HCT116 (cell line): ENCODE results near the gene GPR84. TPM values are rescaled to one million over a fixed set of nuclear protein-coding genes. Genes with fewer than 3 reads are reported as not detected.

Source experiments
- ATAC-seq: fragments of 200-7000 bp; cut with Tn5 transposase; 2 replicates; pipeline ENCODE4 v1.9.1; 2020; ENCODE audit warnings: mild to moderate bottlenecking, moderate library complexity
- BruUV-seq: library from RNA; stranded (reverse); fragments of 400-500 nt; replicated peaks from 2 replicates; lab custom pipeline; 2021; lab: Mats Ljungman, UMichigan
- CTCF ChIA-PET: fragments of 300-600 bp; sonication (Branson Sonifier 250); formaldehyde crosslinking; loops from one replicate; lab custom pipeline; 2021; ENCODE audit warnings: antibody characterized with exemption; lab: Charles Lee
- POLR2A ChIA-PET: fragments of 300-600, 350-600 bp; sonication (Branson Sonifier 250); formaldehyde crosslinking; loops from one replicate; lab custom pipeline; 2021; ENCODE audit warnings: antibody characterized with exemption; lab: Charles Lee
- RAD21 ChIA-PET, 2 experiments: fragments of 300-600 bp; sonication (Branson Sonifier 250); formaldehyde crosslinking; loops; one replicate each; lab custom pipeline; 2023; ENCODE audit warnings: low total read pairs in 2 of 2; ENCODE audit not compliant: uncharacterized antibody in 2 of 2, unreplicated experiment in 2 of 2, low non-redundant PET in 1 of 2; lab: Charles Lee
- DNase-seq: peaks from one replicate; pipeline ENCODE4 v3.0.0-alpha.2; 2010; ENCODE audit warnings: low read depth, low spot score
- H2AFZ ChIP-seq: fragments of 200-600 bp; shearing (Covaris generic), sonication (generic); 2 replicates; pipeline ENCODE4 v1.6.1; 2017; ENCODE audit warnings: low read depth, mixed run types, mixed read lengths, antibody characterized with exemption, low read length; ENCODE audit not compliant: poor library complexity, severe bottlenecking
- H3K27ac ChIP-seq: 2 replicates; pipeline ENCODE4 v1.5.1; 2012; ENCODE audit warnings: low read depth, low read length
- H3K27me3 ChIP-seq: fragments of 200-600 bp; sonication (generic); 2 replicates; pipeline ENCODE4 v1.6.1; 2016; ENCODE audit warnings: mixed run types, low read length, mixed read lengths; ENCODE audit not compliant: insufficient read depth
- H3K36me3 ChIP-seq, 2 experiments: fragments of 200-500 bp in 1 of 2; fragments of 200-600 bp in 1 of 2; sonication (Bioruptor generic) in 1 of 2; sonication (generic) in 1 of 2; 2 replicates each; pipeline versions ENCODE4 v1.5.1 to v1.6.1; 2014 to 2016; ENCODE audit warnings: low read length in 2 of 2, inconsistent platforms in 1 of 2, mixed read lengths in 1 of 2, mixed run types in 1 of 2; ENCODE audit not compliant: insufficient read depth in 2 of 2, control insufficient read depth in 1 of 2
- H3K4me1 ChIP-seq, 2 experiments: fragments of 200-600 bp in 1 of 2; sonication (generic) in 1 of 2; 2 replicates each; pipeline versions ENCODE4 v1.5.1 to v1.6.1; 2012 to 2017; ENCODE audit warnings: low read length in 2 of 2, inconsistent platforms in 1 of 2, mild to moderate bottlenecking in 1 of 2, mixed read lengths in 1 of 2, mixed run types in 1 of 2, moderate library complexity in 1 of 2; ENCODE audit not compliant: insufficient read depth in 2 of 2, control insufficient read depth in 1 of 2
- H3K4me2 ChIP-seq: fragments of 200-600 bp; sonication (generic); 2 replicates; pipeline ENCODE4 v1.6.1; 2017; ENCODE audit warnings: mixed run types, low read length, mixed read lengths
- H3K4me3 ChIP-seq, 2 experiments: fragments of 200-600 bp in 1 of 2; sonication (generic) in 1 of 2; replicated peaks in 1 of 2; 2 replicates each; pipeline ENCODE4 v1.5.1; 2011 to 2016; ENCODE audit warnings: low read length in 2 of 2, control low read depth in 1 of 2, low read depth in 1 of 2, mild to moderate bottlenecking in 1 of 2, mixed read lengths in 1 of 2, mixed run types in 1 of 2
- H3K79me2 ChIP-seq: fragments of 200-600 bp; sonication (generic); 2 replicates; pipeline ENCODE4 v1.6.1; 2017; ENCODE audit warnings: mild to moderate bottlenecking, mixed run types, low read length, moderate library complexity, mixed read lengths; ENCODE audit not compliant: insufficient read depth
- H3K9ac ChIP-seq: fragments of 200-600 bp; sonication (generic); 2 replicates; pipeline ENCODE4 v1.6.1; 2016; ENCODE audit warnings: low read length, mixed read lengths
- H3K9me2 ChIP-seq: fragments of 200-600 bp; sonication (generic), shearing (Covaris generic); 2 replicates; pipeline ENCODE4 v1.6.1; 2017; ENCODE audit warnings: mixed run types, mild to moderate bottlenecking, moderate library complexity; ENCODE audit not compliant: insufficient read depth
- H3K9me3 ChIP-seq, 2 experiments: fragments of 200-500 bp in 1 of 2; fragments of 200-600 bp in 1 of 2; sonication (Bioruptor generic) in 1 of 2; sonication (generic) in 1 of 2; 2 replicates each; pipeline ENCODE4 v1.6.1; 2014 to 2017; ENCODE audit warnings: low read length in 2 of 2, mixed read lengths in 2 of 2, inconsistent platforms in 1 of 2, low read depth in 1 of 2, mild to moderate bottlenecking in 1 of 2, mixed run types in 1 of 2, moderate library complexity in 1 of 2; ENCODE audit not compliant: control insufficient read depth in 1 of 2, insufficient read depth in 1 of 2
- H4K20me1 ChIP-seq: fragments of 200-600 bp; sonication (generic), shearing (Covaris generic); 2 replicates; pipeline ENCODE4 v1.6.1; 2017; ENCODE audit warnings: mixed run types, mild to moderate bottlenecking, moderate library complexity; ENCODE audit not compliant: insufficient read depth
- ATF3 ChIP-seq: IDR thresholded peaks from 2 replicates; pipeline ENCODE4 v1.6.1; 2012
- CBX3 ChIP-seq: IDR thresholded peaks from 2 replicates; pipeline ENCODE4 v1.6.1; 2012; ENCODE audit warnings: low read depth
- CEBPB ChIP-seq: IDR thresholded peaks from 2 replicates; pipeline ENCODE4 v1.6.1; 2012; ENCODE audit warnings: low read depth
- CTCF ChIP-seq, 3 experiments: fragments of 200-600 bp in 1 of 3; sonication (generic) in 1 of 3; IDR thresholded peaks in 2 of 3; conservative IDR thresholded peaks in 1 of 3; 2 replicates each; pipeline ENCODE4 v1.5.1; 2012 to 2017; ENCODE audit warnings: low read depth in 2 of 3, low read length in 2 of 3, antibody characterized with exemption in 1 of 3, borderline replicate concordance in 1 of 3, control low read depth in 1 of 3, mild to moderate bottlenecking in 1 of 3, mixed read lengths in 1 of 3, mixed run types in 1 of 3, moderate library complexity in 1 of 3; ENCODE audit not compliant: insufficient read depth in 1 of 3
- EZH2 ChIP-seq: fragments of 200-600 bp; sonication (generic); IDR thresholded peaks from 2 replicates; pipeline ENCODE4 v1.6.1; 2017; ENCODE audit warnings: antibody characterized with exemption, mixed run types
- POLR2A ChIP-seq: IDR thresholded peaks from 2 replicates; pipeline ENCODE4 v1.7.0; 2011; ENCODE audit warnings: borderline replicate concordance; ENCODE audit not compliant: insufficient read depth, insufficient read length; ENCODE audit errors: extremely low read depth
- POLR2AphosphoS5 ChIP-seq: IDR thresholded peaks from 2 replicates; pipeline ENCODE4 v1.6.1; 2011; ENCODE audit warnings: mild to moderate bottlenecking, low read depth, low read length, moderate library complexity
- RAD21 ChIP-seq: IDR thresholded peaks from 2 replicates; pipeline ENCODE4 v1.6.1; 2012; ENCODE audit warnings: low read depth, mild to moderate bottlenecking
- SP1 ChIP-seq: IDR thresholded peaks from 2 replicates; pipeline ENCODE4 v1.6.1; 2012; ENCODE audit warnings: low read depth
- SRF ChIP-seq: IDR thresholded peaks from 2 replicates; pipeline ENCODE4 v1.6.1; 2012; ENCODE audit warnings: low read depth
- TCF7L2 ChIP-seq: IDR thresholded peaks from 2 replicates; pipeline ENCODE4 v1.7.0; 2011; ENCODE audit warnings: borderline replicate concordance, inconsistent platforms; ENCODE audit not compliant: insufficient read depth, insufficient read length; ENCODE audit errors: extremely low read depth
- YY1 ChIP-seq: IDR thresholded peaks from 2 replicates; pipeline ENCODE4 v1.6.1; 2011; ENCODE audit warnings: low read length, low read depth, moderate library complexity, mild to moderate bottlenecking; ENCODE audit not compliant: insufficient replicate concordance; ENCODE audit errors: extremely low read depth
- ZFX ChIP-seq: fragments of 450-650 bp; IDR thresholded peaks from 2 replicates; pipeline ENCODE4 v1.6.1; 2017
- intact Hi-C: fragments of 100-400 bp; cut with micrococcal nuclease; formaldehyde crosslinking; loops from 2 replicates; pipeline ENCODE4 v1.10.0; 2022
- total RNA-seq: library from RNA; stranded (reverse); gene quantifications from one replicate; pipeline ENCODE4 v1.2.1, GENCODE V29; 2021; ENCODE audit not compliant: unreplicated experiment
- TF ChIP-seq, protein P1 (sequence below): IDR thresholded peaks from 2 replicates; pipeline ENCODE4 v1.6.1; 2012
- TF ChIP-seq, protein P2 (sequence below): IDR thresholded peaks from 2 replicates; pipeline ENCODE4 v1.6.1; 2012; ENCODE audit warnings: low read depth

The GPR84 gene
- total RNA-seq, 1 experiment from 2014 or later: not detected

- ChIA-PET RAD21 (no interaction called here), CTCF (interaction anchor here (1.2 to 4.9 kb wide), 7 partner anchors 11 to 102 kb away, joined by 3 to 63 read pairs (median 8); partner anchors contain the start of genes COPZ1 and NFE2), POLR2A (interaction anchor here (2.2 to 2.6 kb wide), 2 partner anchors 10 to 12 kb away, joined by 8 to 20 read pairs; partner anchors contain the start of gene COPZ1)
- ATAC-seq (no peak), DNase-seq (no peak)
- no peaks in the 10 kb centered on the region for H3K9me2 ChIP-seq
- H3K9me3 ChIP-seq: no peaks in the 10 kb centered on the region
- TSS peak; percentile 41 for BruUV-seq
- H3K27ac ChIP-seq: no peak overlapping the region
- no peak overlapping the region for H3K9ac ChIP-seq
- H2AFZ ChIP-seq: no peak overlapping the region
- peaks cover 9% of the 10 kb centered on the region; the same call in 1 of the 2 replicates for H4K20me1 ChIP-seq
- no peaks in the 10 kb centered on the region for H3K27me3 ChIP-seq
- H3K79me2 ChIP-seq: peaks cover 95% of the 10 kb centered on the region
- intact Hi-C loops: no loop called here
- no peak for TF ChIP-seq POLR2AphosphoS5
- TF ChIP-seq, protein P1, sequence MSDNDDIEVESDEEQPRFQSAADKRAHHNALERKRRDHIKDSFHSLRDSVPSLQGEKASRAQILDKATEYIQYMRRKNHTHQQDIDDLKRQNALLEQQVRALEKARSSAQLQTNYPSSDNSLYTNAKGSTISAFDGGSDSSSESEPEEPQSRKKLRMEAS: no peak
- TF ChIP-seq YY1: no peak
- no peak for TF ChIP-seq POLR2A
- no peak for TF ChIP-seq EZH2
- no peak for TF ChIP-seq TCF7L2
- no peak for TF ChIP-seq CBX3
- no peak for TF ChIP-seq ATF3
- TF ChIP-seq, protein P2, sequence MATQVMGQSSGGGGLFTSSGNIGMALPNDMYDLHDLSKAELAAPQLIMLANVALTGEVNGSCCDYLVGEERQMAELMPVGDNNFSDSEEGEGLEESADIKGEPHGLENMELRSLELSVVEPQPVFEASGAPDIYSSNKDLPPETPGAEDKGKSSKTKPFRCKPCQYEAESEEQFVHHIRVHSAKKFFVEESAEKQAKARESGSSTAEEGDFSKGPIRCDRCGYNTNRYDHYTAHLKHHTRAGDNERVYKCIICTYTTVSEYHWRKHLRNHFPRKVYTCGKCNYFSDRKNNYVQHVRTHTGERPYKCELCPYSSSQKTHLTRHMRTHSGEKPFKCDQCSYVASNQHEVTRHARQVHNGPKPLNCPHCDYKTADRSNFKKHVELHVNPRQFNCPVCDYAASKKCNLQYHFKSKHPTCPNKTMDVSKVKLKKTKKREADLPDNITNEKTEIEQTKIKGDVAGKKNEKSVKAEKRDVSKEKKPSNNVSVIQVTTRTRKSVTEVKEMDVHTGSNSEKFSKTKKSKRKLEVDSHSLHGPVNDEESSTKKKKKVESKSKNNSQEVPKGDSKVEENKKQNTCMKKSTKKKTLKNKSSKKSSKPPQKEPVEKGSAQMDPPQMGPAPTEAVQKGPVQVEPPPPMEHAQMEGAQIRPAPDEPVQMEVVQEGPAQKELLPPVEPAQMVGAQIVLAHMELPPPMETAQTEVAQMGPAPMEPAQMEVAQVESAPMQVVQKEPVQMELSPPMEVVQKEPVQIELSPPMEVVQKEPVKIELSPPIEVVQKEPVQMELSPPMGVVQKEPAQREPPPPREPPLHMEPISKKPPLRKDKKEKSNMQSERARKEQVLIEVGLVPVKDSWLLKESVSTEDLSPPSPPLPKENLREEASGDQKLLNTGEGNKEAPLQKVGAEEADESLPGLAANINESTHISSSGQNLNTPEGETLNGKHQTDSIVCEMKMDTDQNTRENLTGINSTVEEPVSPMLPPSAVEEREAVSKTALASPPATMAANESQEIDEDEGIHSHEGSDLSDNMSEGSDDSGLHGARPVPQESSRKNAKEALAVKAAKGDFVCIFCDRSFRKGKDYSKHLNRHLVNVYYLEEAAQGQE: no peak
- no peak for TF ChIP-seq CTCF (IDR thresholded peaks at IDR 0.05 in 2 of 3, conservative IDR thresholded peaks at IDR 0.05 in 1 of 3; ENCODE audit: borderline replicate concordance in 1 of 3, insufficient read depth in 1 of 3, low read depth in 2 of 3, low read length in 2 of 3)
- no peak for TF ChIP-seq ZFX
- no peak for TF ChIP-seq RAD21
- TF ChIP-seq CEBPB: no peak
- TF ChIP-seq SRF: no peak
- no peak for TF ChIP-seq SP1
- H3K4me1 ChIP-seq: peaks cover 4 to 9% of the 10 kb centered on the region in 2 experiments; a peak in 3 of 4 replicates
- H3K4me2 ChIP-seq: no peak overlapping the region
- peaks cover 14 to 22% of the 10 kb centered on the region in 2 experiments; a peak in 3 of 4 replicates for H3K36me3 ChIP-seq
- no peak overlapping the region for H3K4me3 ChIP-seq
Observed at GRCh38 chr12:54337280-54337842, 26.9 kb downstream of the GPR84 start.
